GM18907 (cell line): ENCODE data around the gene CHRD.

Experiments used
- ATAC-seq: cut with Tn5 transposase; IDR thresholded peaks from one replicate; pipeline ENCODE4 v1.9.1; 2021; ENCODE audit warnings: mild to moderate bottlenecking, moderate library complexity; ENCODE audit not compliant: unreplicated experiment

The CHRD gene

GRCh38 chr3:184346480-184347190 lies 33.2 kb upstream of the CHRD start:
- ATAC-seq = no peak

GRCh38 chr3:184347321-184348056 lies 32.4 kb upstream of the CHRD start:
- no peak for ATAC-seq

- ATAC-seq = no peak
Observed at GRCh38 chr3:184348057-184348382, 31.8 kb upstream of the CHRD start.

GRCh38 chr3:184349563-184350470 lies 30.0 kb upstream of the CHRD start:
- no peak for ATAC-seq

- ATAC-seq = no peak
Observed at GRCh38 chr3:184350618-184351017, 29.2 kb upstream of the CHRD start.

- ATAC-seq = no peak
Observed at GRCh38 chr3:184351511-184352148, 28.2 kb upstream of the CHRD start.

- ATAC-seq = no peak
Observed at GRCh38 chr3:184352149-184352785, 27.6 kb upstream of the CHRD start.

- ATAC-seq = no peak
Observed at GRCh38 chr3:184352897-184353545, 26.8 kb upstream of the CHRD start.

- no peak for ATAC-seq
Observed at GRCh38 chr3:184353546-184353941, 26.3 kb upstream of the CHRD start.

GRCh38 chr3:184354121-184354728 lies 25.6 kb upstream of the CHRD start:
- ATAC-seq = peak; percentile 50

GRCh38 chr3:184354754-184355153 lies 25.1 kb upstream of the CHRD start:
- ATAC-seq = no peak

GRCh38 chr3:184355261-184356040 lies 24.4 kb upstream of the CHRD start:
- ATAC-seq = no peak

- ATAC-seq = no peak
Observed at GRCh38 chr3:184357248-184358123, 22.4 kb upstream of the CHRD start.

- ATAC-seq = no peak
Observed at GRCh38 chr3:184358124-184358767, 21.6 kb upstream of the CHRD start.

- ATAC-seq = no peak
Observed at GRCh38 chr3:184358921-184359350, 20.9 kb upstream of the CHRD start.

GRCh38 chr3:184359610-184360009 lies 20.2 kb upstream of the CHRD start:
- no peak for ATAC-seq
